ENCODE results near the gene CBLN3.

DNA sequence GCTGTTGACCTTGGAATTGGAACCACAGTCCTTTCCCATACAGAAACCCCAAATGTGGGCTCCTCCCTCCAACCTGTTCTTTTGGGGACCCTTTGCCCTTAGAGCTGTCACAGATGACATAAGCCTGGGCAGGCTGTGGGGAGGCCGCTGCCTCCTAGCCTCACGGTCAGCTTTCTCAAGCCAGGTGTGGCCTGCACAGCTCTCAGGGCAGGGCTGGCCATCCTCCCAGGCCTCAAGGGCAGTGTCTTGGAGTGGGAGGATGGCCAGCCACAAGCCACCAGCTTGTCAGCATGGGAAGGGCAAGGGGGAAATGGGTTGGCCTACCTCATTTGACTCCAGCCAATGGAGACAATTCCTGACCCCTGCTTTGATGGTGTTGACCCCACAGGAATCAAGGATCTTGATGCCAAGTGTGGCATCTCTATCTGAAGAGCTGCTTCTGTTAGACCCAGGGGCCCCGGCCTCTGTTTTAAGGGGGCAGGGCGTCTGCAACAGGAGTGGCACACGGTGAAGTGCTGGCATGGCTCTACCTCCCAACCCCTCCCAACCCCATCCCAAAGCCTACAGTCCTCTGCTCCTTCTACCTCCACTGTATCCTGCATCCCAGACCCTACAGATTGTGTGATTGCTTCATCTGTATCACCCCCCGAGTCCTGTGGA, 11.5 kb downstream of the CBLN3 start:
- TF ChIP-seq POLR2A (IDR thresholded peaks at IDR 0.05): no peak
- TF ChIP-seq, protein P1, sequence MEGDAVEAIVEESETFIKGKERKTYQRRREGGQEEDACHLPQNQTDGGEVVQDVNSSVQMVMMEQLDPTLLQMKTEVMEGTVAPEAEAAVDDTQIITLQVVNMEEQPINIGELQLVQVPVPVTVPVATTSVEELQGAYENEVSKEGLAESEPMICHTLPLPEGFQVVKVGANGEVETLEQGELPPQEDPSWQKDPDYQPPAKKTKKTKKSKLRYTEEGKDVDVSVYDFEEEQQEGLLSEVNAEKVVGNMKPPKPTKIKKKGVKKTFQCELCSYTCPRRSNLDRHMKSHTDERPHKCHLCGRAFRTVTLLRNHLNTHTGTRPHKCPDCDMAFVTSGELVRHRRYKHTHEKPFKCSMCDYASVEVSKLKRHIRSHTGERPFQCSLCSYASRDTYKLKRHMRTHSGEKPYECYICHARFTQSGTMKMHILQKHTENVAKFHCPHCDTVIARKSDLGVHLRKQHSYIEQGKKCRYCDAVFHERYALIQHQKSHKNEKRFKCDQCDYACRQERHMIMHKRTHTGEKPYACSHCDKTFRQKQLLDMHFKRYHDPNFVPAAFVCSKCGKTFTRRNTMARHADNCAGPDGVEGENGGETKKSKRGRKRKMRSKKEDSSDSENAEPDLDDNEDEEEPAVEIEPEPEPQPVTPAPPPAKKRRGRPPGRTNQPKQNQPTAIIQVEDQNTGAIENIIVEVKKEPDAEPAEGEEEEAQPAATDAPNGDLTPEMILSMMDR (IDR thresholded peaks at IDR 0.05): no peak
